Peyer's patch (tissue), 4 donors: ENCODE measurements around the gene WDR7. TPM values are rescaled to one million over a fixed set of nuclear protein-coding genes. Genes with fewer than 3 reads are reported as not detected.

Source experiments
- DNase-seq, 3 donors: peaks; one replicate each; pipeline ENCODE4 v3.0.0-alpha.2; 2017 to 2019
- H3K27ac ChIP-seq, 4 donors: fragments of 200-600 bp; sonication (generic); one replicate each; pipeline ENCODE4 v1.5.1; 2016 to 2019
- H3K27me3 ChIP-seq, 2 donors: fragments of 200-600 bp; sonication (generic); one replicate each; pipeline ENCODE4 v1.5.1; 2019
- H3K36me3 ChIP-seq, 3 donors: fragments of 200-600 bp; sonication (generic); one replicate each; pipeline ENCODE4 v1.5.1; 2016 to 2019
- H3K4me1 ChIP-seq, 4 donors: fragments of 200-600 bp; sonication (generic); one replicate each; pipeline ENCODE4 v1.5.1; 2016 to 2019
- H3K4me3 ChIP-seq, 4 donors: fragments of 200-600 bp; sonication (generic); 1 replicate in 3 of 4; 2 replicates in 1 of 4; pipeline ENCODE4 v1.5.1; 2016 to 2019; ENCODE audit warnings: mild to moderate bottlenecking in 1 of 4
- H3K9me3 ChIP-seq, 4 donors: fragments of 200-600 bp; sonication (generic); one replicate each; pipeline ENCODE4 v1.5.1; 2016 to 2019; ENCODE audit warnings: mild to moderate bottlenecking in 1 of 4
- CTCF ChIP-seq, 6 experiments: fragments of 450-650 bp in 4 of 6; fragments of 200-600 bp in 2 of 6; sonication (generic) in 1 of 6; IDR thresholded peaks; one replicate each; pipeline ENCODE4 v1.5.1; 2017 to 2019; ENCODE audit warnings: antibody characterized with exemption in 6 of 6, mild to moderate bottlenecking in 3 of 6, moderate library complexity in 1 of 6
- POLR2A ChIP-seq, 2 donors: fragments of 450-650 bp; IDR thresholded peaks; one replicate each; pipeline ENCODE4 v1.5.1; 2017; ENCODE audit warnings: antibody characterized with exemption in 2 of 2, mild to moderate bottlenecking in 2 of 2, moderate library complexity in 2 of 2
- total RNA-seq, 4 donors: library from RNA; depleted of rRNA; stranded (reverse); fragments of >200 nt; gene quantifications; one replicate each; pipeline ENCODE4 v1.1.0, GENCODE V29; 2016

The WDR7 gene
- total RNA-seq, 4 donors from 2014 or later = 28.0 to 60.2 (median 34.4) TPM

- no peak for DNase-seq
- no peak overlapping the region for H3K4me3 ChIP-seq
- H3K27ac ChIP-seq = no peak overlapping the region
- TF ChIP-seq CTCF (IDR thresholded peaks at IDR 0.05) = no peak
- TF ChIP-seq POLR2A (IDR thresholded peaks at IDR 0.05) = no peak
- H3K27me3 ChIP-seq = no peaks in the 10 kb centered on the region
- peaks cover 0 to 31% (median 6%) of the 10 kb centered on the region in 4 donors for H3K4me1 ChIP-seq
- no peaks in the 10 kb centered on the region for H3K36me3 ChIP-seq
- H3K9me3 ChIP-seq = no peaks in the 10 kb centered on the region
Measured at GRCh38 chr18:56632070-56633022, 18.8 kb upstream of the WDR7 start.

- Histone ChIP-seq H3K27ac (no peak overlapping the region), H3K4me1 (peaks cover 0 to 31% (median 5%) of the 10 kb centered on the region in 4 donors), H3K36me3 (no peaks in the 10 kb centered on the region), H3K27me3 (no peaks in the 10 kb centered on the region), H3K4me3 (no peak overlapping the region), H3K9me3 (no peaks in the 10 kb centered on the region)
- DNase-seq = no peak
- no peak for TF ChIP-seq POLR2A (IDR thresholded peaks at IDR 0.05)
- no peak for TF ChIP-seq CTCF (IDR thresholded peaks at IDR 0.05)
Measured at GRCh38 chr18:56635007-56635406, 16.2 kb upstream of the WDR7 start.

GRCh38 chr18:56637176-56637575 lies 14.0 kb upstream of the WDR7 start:
- no peak for DNase-seq

GRCh38 chr18:56637711-56638231 lies 13.4 kb upstream of the WDR7 start:
- DNase-seq = peak in 1 of 3 donors; percentile 18
- Histone ChIP-seq H3K27ac (peak overlapping the region; percentile 83 to 90 (median 86)), H3K36me3 (no peaks in the 10 kb centered on the region), H3K4me1 (peaks cover 0 to 23% (median 5%) of the 10 kb centered on the region in 4 donors), H3K4me3 (peak overlapping the region; percentile 64 to 89 (median 77)), H3K9me3 (no peaks in the 10 kb centered on the region), H3K27me3 (no peaks in the 10 kb centered on the region)
- TF ChIP-seq CTCF (IDR thresholded peaks at IDR 0.05) (no peak), POLR2A (IDR thresholded peaks at IDR 0.05) (no peak)

More at GRCh38 chr18:56637176-56637575, 14.0 kb upstream of the WDR7 start:
- Histone ChIP-seq H3K27ac (peak overlapping the region in 3 of 4 donors; percentile 3 to 90 (median 85)), H3K36me3 (no peaks in the 10 kb centered on the region), H3K4me3 (peak overlapping the region; percentile 64 to 89 (median 77)), H3K27me3 (no peaks in the 10 kb centered on the region), H3K9me3 (no peaks in the 10 kb centered on the region), H3K4me1 (peaks cover 0 to 29% (median 5%) of the 10 kb centered on the region in 4 donors)
- no peak for TF ChIP-seq POLR2A (IDR thresholded peaks at IDR 0.05)
- TF ChIP-seq CTCF (IDR thresholded peaks at IDR 0.05) = no peak

GRCh38 chr18:56638232-56639103 lies 12.7 kb upstream of the WDR7 start, which contains the start of gene TXNL1:
TSS of gene TXNL1 (minus strand) at chr18:56638592. CDS start at chr18:56638440, 152 bp downstream.
- Histone ChIP-seq H3K9me3 (no peaks in the 10 kb centered on the region), H3K27ac (peak within 1 kb of the TSS; percentile 83 to 90 (median 86)), H3K27me3 (no peaks in the 10 kb centered on the region), H3K4me1 (peaks cover 0 to 21% (median 5%) of the 10 kb centered on the region in 4 donors), H3K36me3 (no peaks in the 10 kb centered on the region), H3K4me3 (peak within 1 kb of the TSS; percentile 64 to 89 (median 77))
- DNase-seq = peak; percentile 97 to 100 (median 99)
- TF ChIP-seq POLR2A (IDR thresholded peaks at IDR 0.05) (peak; percentile 76 to 89), CTCF (IDR thresholded peaks at IDR 0.05) (no peak)
